ENCODE data around the gene NLRP2B.

GRCh38 chrX:57640674-57641016 is 39.4 kb downstream of the NLRP2B start:
- TF ChIP-seq POLR2A (IDR thresholded peaks at IDR 0.05; ENCODE audit: control extremely low read depth in 1 of 2, low read depth in 2 of 2, low read length in 2 of 2): no peak
- TF ChIP-seq HDAC2 (IDR thresholded peaks at IDR 0.05; ENCODE audit: borderline replicate concordance in 1 of 2, low read depth in 2 of 2, low read length in 2 of 2): no peak
- TF ChIP-seq MAX (IDR thresholded peaks at IDR 0.05): no peak

Measured in H1 (cell line).